ENCODE data around the gene IGDCC3.

IGDCC3 gene

GRCh38 chr15:65360506-65360905, 17.3 kb downstream of the IGDCC3 start:
- no peak overlapping the region for H3K4me3 ChIP-seq (replicated peaks; ENCODE audit: insufficient read depth, low read length)
- TF ChIP-seq REST (IDR thresholded peaks at IDR 0.05; ENCODE audit: insufficient replicate concordance, low read depth), result no peak
- no peak for TF ChIP-seq POLR2AphosphoS5 (IDR thresholded peaks at IDR 0.05; ENCODE audit: low read depth)
- TF ChIP-seq SPI1 (IDR thresholded peaks at IDR 0.05; ENCODE audit: borderline replicate concordance, low read depth), result no peak
- no peak for TF ChIP-seq GABPA (IDR thresholded peaks at IDR 0.05; ENCODE audit: low read depth)
- TF ChIP-seq CTCF (IDR thresholded peaks at IDR 0.05; ENCODE audit: insufficient read depth, low read length), result no peak

GRCh38 chr15:65355988-65356353, 21.8 kb downstream of the IGDCC3 start:
- Histone ChIP-seq H3K27me3 (ENCODE audit: insufficient read depth, poor library complexity, severe bottlenecking) (peaks cover 42% of the 10 kb centered on the region), H3K27ac (replicated peaks) (no peak overlapping the region), H3K4me3 (replicated peaks; ENCODE audit: insufficient read depth, low read length) (no peak overlapping the region)
- DNase-seq (ENCODE audit: low read depth in 1 of 2, low spot score in 1 of 2), result no peak
- TF ChIP-seq GABPA (IDR thresholded peaks at IDR 0.05; ENCODE audit: low read depth), result no peak
- TF ChIP-seq SPI1 (IDR thresholded peaks at IDR 0.05; ENCODE audit: borderline replicate concordance, low read depth), result no peak
- TF ChIP-seq REST (IDR thresholded peaks at IDR 0.05; ENCODE audit: insufficient replicate concordance, low read depth), result no peak
- no peak for TF ChIP-seq CTCF (IDR thresholded peaks at IDR 0.05; ENCODE audit: insufficient read depth, low read length)
- TF ChIP-seq POLR2AphosphoS5 (IDR thresholded peaks at IDR 0.05; ENCODE audit: low read depth), result no peak

More at GRCh38 chr15:65360506-65360905, 17.3 kb downstream of the IGDCC3 start:
- no peak for DNase-seq (ENCODE audit: low read depth in 1 of 2, low spot score in 1 of 2)
- Histone ChIP-seq H3K27ac (replicated peaks) (no peak overlapping the region), H3K27me3 (ENCODE audit: insufficient read depth, poor library complexity, severe bottlenecking) (peaks cover 19% of the 10 kb centered on the region)

- H3K27me3 ChIP-seq (ENCODE audit: insufficient read depth, poor library complexity, severe bottlenecking), result peaks cover 42% of the 10 kb centered on the region
- no peak for TF ChIP-seq REST (IDR thresholded peaks at IDR 0.05; ENCODE audit: insufficient replicate concordance, low read depth)
- TF ChIP-seq POLR2AphosphoS5 (IDR thresholded peaks at IDR 0.05; ENCODE audit: low read depth), result no peak
- no peak for TF ChIP-seq GABPA (IDR thresholded peaks at IDR 0.05; ENCODE audit: low read depth)
- no peak for TF ChIP-seq SPI1 (IDR thresholded peaks at IDR 0.05; ENCODE audit: borderline replicate concordance, low read depth)
- TF ChIP-seq CTCF (IDR thresholded peaks at IDR 0.05; ENCODE audit: insufficient read depth, low read length), result no peak
- no peak overlapping the region for H3K4me3 ChIP-seq (replicated peaks; ENCODE audit: insufficient read depth, low read length)
- H3K27ac ChIP-seq (replicated peaks), result no peak overlapping the region
- DNase-seq (ENCODE audit: low read depth in 1 of 2, low spot score in 1 of 2), result no peak
These were observed 22.4 kb downstream of the IGDCC3 start for GRCh38 chr15:65355173-65355987.
